Activated CD8-positive, alpha-beta memory T cell treated with anti-CD3 and anti-CD28 coated beads, Interleukin-2, amount 50 U/mL, for 24 hours (primary cell): ENCODE data around the gene CENPW.
A peak's percentile ranks its signal among the peaks of the same experiment; 100 is the strongest.

Experiments
- DNase-seq: peaks from one replicate; pipeline ENCODE4 v3.0.0-alpha.2; 2020; ENCODE audit errors: extremely low read depth

Gene CENPW

DNA sequence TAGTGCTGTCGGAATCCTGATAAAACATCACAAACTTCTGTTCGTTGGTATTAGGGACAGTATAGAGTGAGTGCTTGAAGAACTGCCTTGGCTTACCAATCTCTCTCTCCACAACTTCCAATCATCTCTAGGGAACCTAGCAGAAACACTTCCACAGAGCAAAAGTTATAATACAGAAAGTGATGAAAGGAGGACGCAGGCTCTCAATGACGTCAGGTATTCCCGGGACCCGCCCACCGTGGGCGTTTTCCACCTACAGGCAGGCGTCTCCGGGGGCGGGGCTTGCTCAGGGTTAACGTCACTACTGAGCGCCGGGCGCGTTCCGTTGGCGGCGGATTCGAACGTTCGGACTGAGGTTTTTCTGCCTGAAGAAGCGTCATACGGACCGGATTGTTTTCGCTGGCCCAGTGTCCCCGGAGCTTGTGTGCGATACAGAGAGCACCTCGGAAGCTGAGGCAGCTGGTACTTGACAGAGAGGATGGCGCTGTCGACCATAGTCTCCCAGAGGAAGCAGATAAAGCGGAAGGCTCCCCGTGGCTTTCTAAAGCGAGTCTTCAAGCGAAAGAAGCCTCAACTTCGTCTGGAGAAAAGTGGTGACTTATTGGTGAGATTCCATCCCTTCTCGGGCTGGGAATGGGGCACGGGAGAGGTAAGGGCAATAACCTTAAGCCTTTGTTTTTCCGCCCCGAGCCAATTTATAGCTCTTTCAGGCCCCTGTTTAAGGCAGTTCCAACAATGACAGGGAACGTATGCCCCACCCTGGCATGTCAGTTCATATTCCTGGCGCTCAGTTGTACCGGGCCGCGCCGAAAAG lies at the start of gene CENPW:
Gene CENPW, plus strand, starts transcription at position 320 of the 814 bp plus-strand sequence. Its CDS starts 159 bp downstream, at position 479.
- peak; percentile 86 for DNase-seq

- no peak for DNase-seq
Observed at GRCh38 chr6:126293891-126294524, 45.9 kb upstream of the CENPW start.

- DNase-seq = no peak
Observed at GRCh38 chr6:126300126-126300525, 39.8 kb upstream of the CENPW start.

- DNase-seq = no peak
Observed at GRCh38 chr6:126300735-126301134, 39.2 kb upstream of the CENPW start.

DNA sequence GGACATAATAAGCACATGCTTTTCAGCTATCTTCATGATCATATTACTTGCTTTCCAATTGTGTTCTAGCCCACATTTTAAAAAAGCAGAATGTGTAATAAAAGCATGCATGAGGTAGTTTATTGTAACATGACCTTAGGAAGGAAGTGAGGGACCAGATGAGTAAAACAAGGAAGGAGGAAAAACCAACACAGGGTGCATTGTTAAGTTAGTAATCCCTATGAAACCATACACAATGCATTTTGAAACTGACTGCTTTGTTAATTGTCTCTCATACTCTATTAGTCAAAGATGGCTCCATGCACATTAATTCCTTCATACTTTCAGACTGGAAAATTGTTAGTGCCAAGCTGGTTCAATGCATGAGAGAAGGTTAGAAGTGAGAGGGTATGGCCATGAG lies 37.7 kb upstream of the CENPW start:
- no peak for DNase-seq

GRCh38 chr6:126307849-126308248 lies 32.1 kb upstream of the CENPW start:
- DNase-seq = no peak

- no peak for DNase-seq
Observed at GRCh38 chr6:126308362-126308761, 31.6 kb upstream of the CENPW start.

DNA sequence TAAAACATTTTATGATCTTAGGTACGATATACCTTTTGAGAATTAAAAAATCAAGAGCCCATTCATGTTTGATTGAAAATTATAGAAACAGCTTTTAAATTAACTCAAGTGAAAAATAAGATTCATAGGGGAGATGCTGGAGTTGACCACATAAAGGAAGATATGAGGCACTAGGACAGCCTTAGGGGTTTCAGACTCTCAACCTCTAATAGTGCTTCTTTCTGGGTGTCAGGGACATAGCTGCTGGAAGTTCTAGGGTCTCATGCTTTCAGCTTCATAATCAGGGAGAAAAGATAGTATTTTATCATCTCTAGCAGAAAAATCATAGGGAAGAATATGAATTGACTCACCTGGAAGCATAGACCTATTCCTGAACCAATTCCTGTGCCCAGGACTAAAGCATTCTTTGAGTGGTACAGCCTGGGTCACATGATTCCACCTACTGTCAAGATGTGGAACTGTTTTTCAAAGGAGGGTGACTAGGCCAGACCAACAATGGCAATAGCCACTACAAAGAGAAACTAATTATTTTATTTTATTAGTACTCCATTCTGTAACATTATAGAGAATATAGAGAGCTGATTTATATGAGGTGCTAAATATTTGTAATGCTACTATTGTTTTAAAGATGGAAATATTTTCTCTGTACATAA lies 27.8 kb upstream of the CENPW start:
- no peak for DNase-seq

DNA sequence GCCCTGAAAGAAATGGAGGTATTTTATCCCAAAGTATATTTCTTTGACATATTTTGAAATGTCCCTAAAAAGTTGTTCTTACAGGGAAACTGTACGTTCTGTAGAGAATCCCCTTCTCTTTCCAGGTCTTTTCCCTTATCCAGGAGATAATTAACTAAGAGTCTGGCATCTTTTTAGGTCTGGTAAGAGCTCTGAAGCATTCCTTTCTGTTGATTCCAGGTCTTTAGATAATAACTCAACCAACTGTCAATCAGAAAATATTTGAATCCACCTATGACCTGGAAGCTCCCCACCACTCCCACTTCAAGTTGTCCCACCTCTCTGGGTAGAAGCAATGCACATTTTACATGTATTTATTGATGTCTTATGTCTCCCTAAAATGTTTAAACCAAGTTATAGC lies 26.0 kb upstream of the CENPW start:
- no peak for DNase-seq

- DNase-seq = no peak
Observed at GRCh38 chr6:126318797-126319196, 21.1 kb upstream of the CENPW start.

DNA sequence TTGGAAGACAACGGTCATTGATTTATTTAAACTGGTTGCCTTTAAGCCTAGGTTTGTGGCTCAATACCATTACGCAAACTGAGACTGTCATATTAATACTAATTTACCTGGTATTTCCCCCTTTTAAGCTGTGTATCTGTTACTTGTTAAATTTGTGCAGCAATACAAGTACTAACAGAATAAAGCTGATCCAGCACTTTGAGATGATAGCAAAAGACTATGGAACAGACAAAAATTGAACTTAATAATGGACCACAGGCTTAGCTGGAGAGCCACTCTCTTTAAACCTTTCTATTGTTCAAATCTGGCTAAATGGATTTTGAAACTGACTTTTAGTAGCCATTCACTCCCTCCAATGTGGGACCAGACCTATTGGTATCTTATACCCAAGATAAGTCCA lies 6.2 kb upstream of the CENPW start:
- no peak for DNase-seq

GRCh38 chr6:126335210-126335609 lies 4.7 kb upstream of the CENPW start:
- no peak for DNase-seq

DNA sequence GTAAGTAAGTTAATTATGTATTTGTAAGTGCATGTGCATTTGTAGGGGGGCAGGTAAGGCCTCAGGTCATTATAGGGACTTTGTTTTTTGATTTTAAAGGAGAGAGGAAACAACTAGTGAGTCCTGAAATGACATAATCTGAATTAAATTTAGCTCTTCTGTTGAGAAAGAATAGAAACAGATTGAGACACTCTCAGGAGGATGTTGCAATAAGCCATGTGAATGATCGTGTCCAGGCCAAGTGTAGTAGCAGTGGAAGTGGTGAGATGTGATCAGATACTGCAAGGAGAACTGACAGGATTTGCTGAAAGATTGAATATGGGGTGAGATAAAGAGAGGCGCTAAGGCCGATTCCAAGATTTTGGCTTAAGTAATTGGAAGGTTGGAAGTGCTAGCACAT lies 2.6 kb upstream of the CENPW start:
- DNase-seq = no peak

GRCh38 chr6:126341126-126341525 lies 1.2 kb downstream of the CENPW start:
- no peak for DNase-seq

DNA sequence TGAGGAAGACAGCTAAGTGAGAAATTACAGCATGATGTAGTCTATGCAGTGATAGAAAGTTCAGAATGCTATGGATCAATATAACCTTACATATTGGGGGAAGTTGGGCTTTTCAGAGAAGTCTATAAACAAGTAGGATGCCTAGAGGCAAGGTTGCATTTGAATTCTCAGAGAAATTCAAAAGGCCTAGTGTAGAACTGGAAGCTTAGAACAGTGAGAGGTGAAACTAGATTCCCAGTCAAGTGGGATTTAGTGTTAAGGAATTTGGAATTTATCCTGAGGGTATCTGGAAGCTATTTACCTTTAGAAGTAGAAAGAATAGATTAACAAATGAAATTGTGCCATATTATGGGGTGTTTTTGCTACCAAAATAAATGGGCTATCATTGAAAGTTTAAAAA lies 4.3 kb downstream of the CENPW start:
- no peak for DNase-seq

DNA sequence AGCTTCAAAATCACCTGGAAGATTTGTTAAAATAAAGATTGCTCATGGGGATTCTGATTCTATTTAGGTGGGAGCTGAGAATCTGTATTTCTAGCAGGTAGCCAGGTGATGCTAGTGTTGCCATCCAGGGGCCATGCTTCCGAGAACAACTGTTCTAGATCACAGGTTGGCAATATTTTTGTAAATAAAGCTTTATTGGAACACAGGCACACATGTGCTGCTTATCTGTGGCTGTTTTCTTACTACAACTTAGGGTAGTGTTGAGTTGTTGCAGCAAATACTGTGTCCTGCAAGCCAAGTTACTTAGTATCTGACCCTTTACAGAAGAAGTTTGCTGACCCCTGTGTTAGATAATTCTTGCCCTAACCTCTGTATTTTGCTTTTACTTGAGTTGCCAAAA lies 12.0 kb downstream of the CENPW start:
- DNase-seq = no peak

DNA sequence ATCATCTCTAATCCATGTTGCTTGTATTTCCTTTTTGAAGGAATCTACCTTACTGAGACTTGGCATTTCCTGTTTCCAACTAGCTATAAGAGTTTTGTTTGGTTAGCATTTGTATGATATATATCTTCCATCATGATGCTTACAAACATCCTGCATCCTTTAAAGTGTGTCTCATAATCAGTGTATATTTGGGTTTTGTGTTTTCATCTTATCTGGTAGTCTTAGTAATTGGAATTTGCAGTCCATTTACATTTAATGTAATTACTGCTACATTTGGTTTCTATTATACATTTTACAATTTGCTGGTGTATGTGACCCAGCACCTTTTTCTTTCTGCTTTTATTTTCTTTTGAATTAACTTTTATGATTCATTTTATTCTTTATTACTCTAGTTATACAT lies 12.6 kb downstream of the CENPW start:
- no peak for DNase-seq

DNA sequence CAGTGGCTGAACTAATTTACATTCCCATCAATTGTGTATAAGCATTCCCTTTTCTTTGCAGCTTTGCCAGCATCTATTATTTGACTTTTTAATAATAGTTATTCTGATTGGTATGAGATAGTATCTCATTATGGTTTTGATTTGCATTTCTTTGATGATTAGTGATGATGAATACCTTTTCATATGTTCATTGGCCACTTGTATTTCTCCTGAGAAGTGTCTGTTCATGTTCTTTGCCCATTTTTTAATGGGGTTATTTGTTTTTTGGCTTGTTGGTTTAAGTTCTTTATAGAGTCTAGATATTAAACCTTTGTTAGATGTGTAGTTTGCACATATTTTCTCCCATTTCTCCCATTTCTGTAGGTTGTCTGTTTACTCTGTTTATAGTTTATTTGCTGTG lies 16.6 kb downstream of the CENPW start:
- no peak for DNase-seq

DNA sequence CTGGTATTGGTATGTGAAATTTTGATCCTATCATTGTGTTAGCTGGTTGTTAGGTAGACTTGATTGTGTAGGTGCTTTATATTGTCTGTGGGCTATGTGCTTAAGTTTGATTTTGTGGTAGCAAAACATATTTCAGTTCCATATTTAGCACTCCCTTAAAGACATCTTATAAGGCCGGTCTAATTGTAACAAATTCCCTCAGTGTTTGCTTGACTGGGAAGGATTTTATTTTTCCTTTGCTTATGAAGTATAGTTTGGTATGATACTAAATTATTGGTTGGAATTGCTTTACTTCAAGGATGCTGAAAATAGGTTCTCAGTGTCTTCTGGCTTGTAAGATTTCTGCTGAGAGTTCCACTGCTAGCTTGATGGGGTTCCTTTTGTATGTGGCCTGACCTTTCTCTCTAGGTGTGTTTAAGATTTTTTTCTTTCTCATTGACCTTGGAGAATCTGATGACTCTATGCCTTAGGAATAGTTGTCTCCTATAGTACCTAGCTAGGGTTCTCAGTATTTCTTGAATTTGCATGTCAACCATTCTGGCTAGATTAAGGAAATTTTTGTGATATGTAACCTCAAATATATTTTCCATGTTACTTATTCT lies 20.1 kb downstream of the CENPW start:
- no peak for DNase-seq

DNA sequence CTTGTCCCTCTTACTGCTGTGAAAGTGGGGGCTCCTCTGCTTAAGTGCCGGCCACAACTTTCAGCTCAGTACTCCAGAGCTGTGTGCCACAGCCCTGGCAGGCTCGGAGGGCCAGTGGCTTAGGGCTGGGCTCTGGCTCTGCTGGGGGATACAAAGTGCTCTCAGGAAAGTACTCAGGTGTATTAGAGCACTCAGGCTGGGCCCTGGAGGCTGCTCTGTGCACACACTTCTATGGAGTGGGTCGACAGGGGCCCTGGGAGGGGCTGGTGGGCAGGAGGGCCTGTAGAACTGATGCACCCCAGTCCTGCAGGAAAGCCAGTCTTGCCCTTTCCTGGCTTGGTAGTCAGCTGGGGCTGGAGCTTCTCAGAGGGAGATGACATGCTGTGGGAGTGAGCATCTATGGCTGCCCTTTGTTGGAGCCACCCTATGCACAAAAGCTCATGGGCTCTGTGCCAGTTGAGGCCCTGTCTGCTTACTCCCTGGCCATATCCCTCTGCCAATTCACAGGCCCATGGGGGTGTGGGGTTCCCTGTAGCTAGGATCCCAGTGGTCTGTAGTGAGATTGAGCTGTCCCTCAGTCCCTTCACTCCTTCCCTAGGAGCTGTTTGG lies 22.0 kb downstream of the CENPW start:
- DNase-seq = no peak

DNA sequence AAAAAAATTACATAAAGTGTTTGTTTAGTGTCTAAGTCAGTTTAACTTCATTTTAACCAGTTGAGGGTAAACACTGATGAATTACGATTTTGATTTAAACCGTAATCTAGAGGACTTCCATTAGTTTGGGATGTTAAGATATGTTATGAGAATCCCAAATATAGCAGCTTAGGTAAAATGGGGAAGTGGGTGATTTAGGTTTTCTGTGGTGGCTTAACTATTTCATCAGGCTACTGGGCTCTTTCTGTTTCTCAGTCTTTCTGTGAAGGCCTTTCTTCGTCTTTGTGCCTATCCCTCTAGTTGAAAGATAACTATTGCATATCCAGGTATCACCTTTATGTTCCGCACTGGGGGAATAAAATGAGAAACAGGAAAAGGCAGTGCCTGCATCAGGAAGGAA lies 27.9 kb downstream of the CENPW start:
- no peak for DNase-seq

GRCh38 chr6:126372626-126373025 lies 32.7 kb downstream of the CENPW start:
- DNase-seq = no peak
